Gastrocnemius medialis (tissue), 4 donors: ENCODE results near the gene MUC16.

Source experiments
- POLR2A ChIP-seq, 2 donors: fragments of 450-650 bp; IDR thresholded peaks; one replicate each; pipeline ENCODE4 v1.6.1; 2017; ENCODE audit warnings: antibody characterized with exemption in 2 of 2, mild to moderate bottlenecking in 2 of 2, moderate library complexity in 2 of 2
- TF ChIP-seq, protein P1 (sequence below), 5 experiments: fragments of 450-650 bp in 3 of 5; fragments of 200-600 bp in 2 of 5; sonication (generic) in 2 of 5; IDR thresholded peaks in 4 of 5; conservative IDR thresholded peaks in 1 of 5; 1 replicate in 4 of 5; 2 replicates in 1 of 5; pipeline ENCODE4 v1.5.1; 2016 to 2019; ENCODE audit warnings: antibody characterized with exemption in 5 of 5, mild to moderate bottlenecking in 3 of 5, moderate library complexity in 3 of 5

DNA sequence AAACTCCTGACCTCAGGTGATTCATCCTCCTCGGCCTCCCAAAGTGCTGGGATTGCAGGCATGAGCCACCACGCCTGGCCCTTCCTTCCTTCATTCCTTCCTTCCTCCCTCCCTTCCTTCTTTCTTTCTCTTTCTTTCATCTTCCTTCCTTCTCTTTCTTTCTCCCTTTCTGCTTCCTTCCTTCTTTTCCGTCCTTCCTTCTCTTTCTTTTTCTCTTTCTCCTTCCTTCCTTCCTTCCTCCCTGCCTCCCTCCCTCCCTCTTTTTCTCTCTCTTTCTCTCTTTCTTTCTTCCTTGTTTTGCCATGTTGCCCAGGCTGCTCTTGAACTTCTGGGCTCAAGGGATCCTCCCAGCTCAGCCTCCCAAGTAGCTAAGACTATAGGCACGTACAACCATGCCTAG is 36.5 kb upstream of the MUC16 start:
- TF ChIP-seq, protein P1, sequence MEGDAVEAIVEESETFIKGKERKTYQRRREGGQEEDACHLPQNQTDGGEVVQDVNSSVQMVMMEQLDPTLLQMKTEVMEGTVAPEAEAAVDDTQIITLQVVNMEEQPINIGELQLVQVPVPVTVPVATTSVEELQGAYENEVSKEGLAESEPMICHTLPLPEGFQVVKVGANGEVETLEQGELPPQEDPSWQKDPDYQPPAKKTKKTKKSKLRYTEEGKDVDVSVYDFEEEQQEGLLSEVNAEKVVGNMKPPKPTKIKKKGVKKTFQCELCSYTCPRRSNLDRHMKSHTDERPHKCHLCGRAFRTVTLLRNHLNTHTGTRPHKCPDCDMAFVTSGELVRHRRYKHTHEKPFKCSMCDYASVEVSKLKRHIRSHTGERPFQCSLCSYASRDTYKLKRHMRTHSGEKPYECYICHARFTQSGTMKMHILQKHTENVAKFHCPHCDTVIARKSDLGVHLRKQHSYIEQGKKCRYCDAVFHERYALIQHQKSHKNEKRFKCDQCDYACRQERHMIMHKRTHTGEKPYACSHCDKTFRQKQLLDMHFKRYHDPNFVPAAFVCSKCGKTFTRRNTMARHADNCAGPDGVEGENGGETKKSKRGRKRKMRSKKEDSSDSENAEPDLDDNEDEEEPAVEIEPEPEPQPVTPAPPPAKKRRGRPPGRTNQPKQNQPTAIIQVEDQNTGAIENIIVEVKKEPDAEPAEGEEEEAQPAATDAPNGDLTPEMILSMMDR (IDR thresholded peaks at IDR 0.05 in 4 of 5, conservative IDR thresholded peaks at IDR 0.05 in 1 of 5), result no peak
- TF ChIP-seq POLR2A (IDR thresholded peaks at IDR 0.05), result no peak
